ENCODE results near the gene CIAO2B.

The CIAO2B gene

DNA sequence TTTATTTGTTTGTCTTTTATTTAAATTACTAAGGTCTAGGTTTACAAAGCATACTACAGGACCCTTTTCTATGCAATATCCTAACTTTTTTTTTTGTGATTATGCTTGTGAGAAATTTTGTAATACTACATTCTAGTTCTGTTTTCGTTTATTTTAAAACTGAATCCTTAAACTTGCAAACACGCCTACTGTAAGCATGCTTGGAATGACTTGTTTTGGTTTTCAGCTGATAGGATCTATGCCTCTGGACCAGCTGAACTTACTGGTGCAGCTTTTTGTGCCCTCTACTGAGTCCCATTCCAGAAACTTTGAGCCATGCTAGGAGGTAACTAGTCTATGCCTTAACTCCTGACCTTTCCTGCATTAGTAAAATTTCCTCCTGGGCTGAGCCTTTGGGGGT is 47.9 kb downstream of the CIAO2B start:
- DNase-seq (ENCODE audit: low read depth) = no peak

DNA sequence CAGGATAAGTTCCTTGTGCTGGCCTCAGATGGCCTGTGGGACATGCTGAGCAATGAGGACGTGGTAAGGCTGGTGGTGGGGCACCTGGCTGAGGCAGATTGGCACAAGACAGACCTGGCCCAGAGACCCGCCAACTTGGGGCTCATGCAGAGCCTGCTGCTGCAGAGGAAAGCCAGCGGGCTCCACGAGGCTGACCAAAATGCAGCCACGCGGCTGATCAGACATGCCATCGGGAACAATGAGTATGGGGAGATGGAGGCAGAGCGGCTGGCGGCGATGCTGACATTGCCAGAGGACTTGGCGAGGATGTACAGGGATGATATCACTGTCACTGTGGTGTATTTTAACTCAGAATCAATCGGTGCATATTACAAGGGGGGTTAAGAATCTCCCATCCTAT is 48.7 kb downstream of the CIAO2B start:
- no peak for DNase-seq (ENCODE audit: low read depth)

DNA sequence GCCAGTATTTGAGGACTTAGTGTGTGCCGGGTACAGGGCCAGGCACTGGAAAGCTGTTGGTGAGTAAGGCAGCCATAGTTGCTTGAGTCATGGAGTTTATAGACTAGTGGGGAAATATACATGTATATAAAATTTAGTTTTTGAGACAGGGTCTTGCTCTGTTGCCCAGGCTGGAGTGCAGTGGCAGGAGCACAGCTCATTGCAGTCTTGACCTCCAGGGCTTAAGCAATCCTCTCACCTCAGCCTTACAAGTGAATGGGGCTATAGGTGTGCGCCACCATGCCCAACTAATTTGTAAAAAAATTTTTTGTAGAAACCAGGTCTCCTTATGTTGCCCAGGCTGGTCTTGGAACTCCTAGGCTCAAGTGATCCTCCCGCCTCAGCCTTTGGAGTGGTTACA is 51.5 kb downstream of the CIAO2B start:
- DNase-seq (ENCODE audit: low read depth) = no peak

Measured in T-helper 22 cell (primary cell).